SK-N-SH (cell line): ENCODE results near the gene PLA2G6. TPM values are rescaled to one million over a fixed set of nuclear protein-coding genes. Genes with fewer than 3 reads are reported as not detected.

Experiments used
- CTCF ChIA-PET: fragments of 300-600, 350-600 bp; formaldehyde crosslinking; extraction: SDS; loops from one replicate; lab custom pipeline; 2021; lab: Yijun Ruan, JAX
- POLR2A ChIA-PET: fragments of 350-600 bp; sonication (Branson Sonifier 250); formaldehyde crosslinking; extraction: SDS; loops from one replicate; lab custom pipeline; 2020; ENCODE audit warnings: antibody characterized with exemption, inconsistent platforms; lab: Yijun Ruan, JAX
- DNase-seq: peaks from one replicate; pipeline ENCODE4 v3.0.0; 2012
- H2AFZ ChIP-seq: fragments of 200-600 bp; sonication (generic); 2 replicates; pipeline ENCODE4 v1.8.1; 2016; ENCODE audit warnings: antibody characterized with exemption, mild to moderate bottlenecking, low read depth
- H3F3A ChIP-seq: fragments of 200-600 bp; sonication (generic); replicated peaks from 2 replicates; pipeline ENCODE3; 2016; ENCODE audit warnings: antibody characterized with exemption, mild to moderate bottlenecking; ENCODE audit not compliant: insufficient read depth
- H3K27ac ChIP-seq, 2 experiments: fragments of 200-500 bp in 1 of 2; fragments of 200-600 bp in 1 of 2; sonication (Bioruptor generic) in 1 of 2; sonication (generic), shearing (Covaris generic) in 1 of 2; 2 replicates each; pipeline versions ENCODE4 v1.5.1 to v1.6.1; 2014 to 2016; ENCODE audit warnings: low read depth in 2 of 2, inconsistent platforms in 1 of 2, low read length in 1 of 2, mild to moderate bottlenecking in 1 of 2, mixed read lengths in 1 of 2
- H3K27me3 ChIP-seq: fragments of 200-600 bp; sonication (generic), shearing (Covaris generic); 2 replicates; pipeline ENCODE4 v1.6.1; 2016; ENCODE audit warnings: mixed run types; ENCODE audit not compliant: insufficient read depth
- H3K36me3 ChIP-seq, 2 experiments: fragments of 200-500 bp in 1 of 2; fragments of 200-600 bp in 1 of 2; sonication (Bioruptor generic) in 1 of 2; sonication (generic) in 1 of 2; replicated peaks in 1 of 2; 2 replicates each; pipeline versions ENCODE3 to v1.5.1; 2014 to 2016; ENCODE audit warnings: low read length in 1 of 2, mild to moderate bottlenecking in 1 of 2; ENCODE audit not compliant: insufficient read depth in 2 of 2, control insufficient read depth in 1 of 2
- H3K4me1 ChIP-seq, 2 experiments: fragments of 200-500 bp in 1 of 2; fragments of 200-600 bp in 1 of 2; sonication (Bioruptor generic) in 1 of 2; sonication (generic), shearing (Covaris generic) in 1 of 2; 2 replicates each; pipeline versions ENCODE4 v1.5.1 to v1.6.1; 2014 to 2016; ENCODE audit warnings: low read depth in 1 of 2, low read length in 1 of 2, mixed run types in 1 of 2; ENCODE audit not compliant: insufficient read depth in 2 of 2, control insufficient read depth in 1 of 2
- H3K4me2 ChIP-seq: fragments of 200-600 bp; sonication (generic), shearing (Covaris generic); 2 replicates; pipeline ENCODE4 v1.6.1; 2017; ENCODE audit warnings: mixed run types
- H3K4me3 ChIP-seq, 2 experiments: fragments of 200-500 bp in 1 of 2; fragments of 200-600 bp in 1 of 2; sonication (Bioruptor generic) in 1 of 2; sonication (generic), shearing (Covaris generic) in 1 of 2; 2 replicates each; pipeline versions ENCODE4 v1.5.1 to v1.8.1; 2014 to 2016; ENCODE audit warnings: low read depth in 2 of 2, inconsistent platforms in 1 of 2, low read length in 1 of 2, mild to moderate bottlenecking in 1 of 2, mixed read lengths in 1 of 2, moderate library complexity in 1 of 2
- H3K79me2 ChIP-seq: fragments of 200-600 bp; sonication (generic); 2 replicates; pipeline ENCODE4 v1.8.1; 2017; ENCODE audit warnings: mild to moderate bottlenecking; ENCODE audit not compliant: insufficient read depth
- H3K9ac ChIP-seq: fragments of 200-600 bp; sonication (generic); 2 replicates; pipeline ENCODE4 v1.6.1; 2017; ENCODE audit warnings: mixed run types
- H3K9me2 ChIP-seq: fragments of 200-600 bp; sonication (generic); 2 replicates; pipeline ENCODE4 v1.6.1; 2017; ENCODE audit warnings: mixed run types
- H3K9me3 ChIP-seq: fragments of 200-600 bp; sonication (generic); 2 replicates; pipeline ENCODE4 v1.6.1; 2017; ENCODE audit warnings: mixed run types, mild to moderate bottlenecking, moderate library complexity
- H4K20me1 ChIP-seq: fragments of 200-600 bp; sonication (generic); 2 replicates; pipeline ENCODE4 v1.6.1; 2017; ENCODE audit warnings: mild to moderate bottlenecking, mixed run types; ENCODE audit not compliant: insufficient read depth
- CHD2 ChIP-seq: fragments of 150-350 bp; IDR thresholded peaks from 2 replicates; pipeline ENCODE4 v1.6.1; 2018; ENCODE audit warnings: low read length; ENCODE audit not compliant: partially characterized antibody
- CTCF ChIP-seq: fragments of 200-600 bp; sonication (generic); IDR thresholded peaks from 2 replicates; pipeline ENCODE4 v1.6.1; 2017; ENCODE audit warnings: antibody characterized with exemption, mild to moderate bottlenecking, moderate library complexity
- ELF1 ChIP-seq: IDR thresholded peaks from 2 replicates; pipeline ENCODE4 v1.4.0; 2012
- EZH2phosphoT487 ChIP-seq: fragments of 200-600 bp; sonication (generic); IDR thresholded peaks from 2 replicates; pipeline ENCODE4 v1.6.1; 2017; ENCODE audit warnings: low read depth, mixed run types, mild to moderate bottlenecking, antibody characterized with exemption, moderate library complexity, borderline replicate concordance
- FOSL2 ChIP-seq: IDR thresholded peaks from 2 replicates; pipeline ENCODE4 v1.4.0; 2012; ENCODE audit warnings: low read depth, mild to moderate bottlenecking, moderate library complexity, borderline replicate concordance
- FOXJ3 ChIP-seq: sonication (generic); formaldehyde crosslinking; IDR thresholded peaks from 2 replicates; pipeline ENCODE4 v1.5.1; 2020; ENCODE audit warnings: mild to moderate bottlenecking, missing genetic modification reagents
- GATA2 ChIP-seq: sonication (generic); formaldehyde crosslinking; IDR thresholded peaks from 2 replicates; pipeline ENCODE4 v1.5.0; 2020; ENCODE audit warnings: mild to moderate bottlenecking, missing genetic modification reagents
- IRF3 ChIP-seq: fragments of 150-350 bp; IDR thresholded peaks from 2 replicates; pipeline ENCODE4 v1.6.1; 2016; ENCODE audit warnings: mild to moderate bottlenecking, low read depth, low read length
- JUND ChIP-seq: IDR thresholded peaks from 2 replicates; pipeline ENCODE4 v1.4.0; 2012
- MEF2A ChIP-seq: IDR thresholded peaks from 2 replicates; pipeline ENCODE4 v1.4.0; 2012; ENCODE audit warnings: low read depth, borderline replicate concordance
- NFIC ChIP-seq: IDR thresholded peaks from 2 replicates; pipeline ENCODE4 v1.4.0; 2012; ENCODE audit warnings: borderline replicate concordance
- NRF1 ChIP-seq: IDR thresholded peaks from 2 replicates; pipeline ENCODE4 v1.6.1; 2012; ENCODE audit warnings: low read depth, mild to moderate bottlenecking, low read length
- RAD21 ChIP-seq: IDR thresholded peaks from 2 replicates; pipeline ENCODE4 v1.6.1; 2012; ENCODE audit warnings: mild to moderate bottlenecking, low read length
- RFX5 ChIP-seq: IDR thresholded peaks from 2 replicates; pipeline ENCODE4 v1.6.1; 2012; ENCODE audit warnings: mild to moderate bottlenecking, improper control_type of control experiment, low read length
- SMC3 ChIP-seq: IDR thresholded peaks from 2 replicates; pipeline ENCODE4 v1.6.1; 2012; ENCODE audit warnings: low read depth, low read length, improper control_type of control experiment
- TAF1 ChIP-seq: IDR thresholded peaks from 2 replicates; pipeline ENCODE4 v1.6.1; 2012; ENCODE audit warnings: low read depth, mild to moderate bottlenecking, low read length, moderate library complexity, borderline replicate concordance
- TCF12 ChIP-seq: IDR thresholded peaks from 2 replicates; pipeline ENCODE4 v1.4.0; 2012
- USF1 ChIP-seq: IDR thresholded peaks from 2 replicates; pipeline ENCODE4 v1.4.0; 2012; ENCODE audit warnings: low read depth, borderline replicate concordance
- WGBS: methylation state at CpG from one replicate; pipeline ENCODE4 v1.1.6; 2017; ENCODE audit warnings: low lambda C conversion rate; 5-methylcytosine and 5-hydroxymethylcytosine counted together
- polyA plus RNA-seq, 3 experiments: library from polyadenylated mRNA; depleted of rRNA; stranded (reverse); fragments of >200 nt; gene quantifications; 2 replicates each; pipeline ENCODE4 v1.2.3, GENCODE V29; 2012

PLA2G6 gene
- polyA plus RNA-seq, 1 of the 3 experiments (the other 2 are of a cell fraction): 10.5 TPM

GRCh38 chr22:38132794-38133193 is 48.8 kb downstream of the PLA2G6 start:
- H3K9ac ChIP-seq: no peak overlapping the region
- no CpG with 5 or more reads among the region's 28 CpGs for WGBS
- H3K4me1 ChIP-seq: no peaks in the 10 kb centered on the region
- H3K27me3 ChIP-seq: no peaks in the 10 kb centered on the region
- H3K27ac ChIP-seq: no peak overlapping the region
- H3F3A ChIP-seq: no peaks in the 10 kb centered on the region
- H3K4me2 ChIP-seq: no peak overlapping the region
- ChIA-PET POLR2A (no interaction called here), CTCF (interaction anchor here (1.3 kb wide), 1 partner anchor 18 kb away, joined by 4 read pairs; no protein-coding TSS in a partner anchor)
- H4K20me1 ChIP-seq: no peaks in the 10 kb centered on the region
- no peaks in the 10 kb centered on the region for H3K79me2 ChIP-seq
- H2AFZ ChIP-seq: no peak overlapping the region
- DNase-seq: no peak
- H3K4me3 ChIP-seq: no peak overlapping the region
- no peaks in the 10 kb centered on the region for H3K36me3 ChIP-seq
- no peaks in the 10 kb centered on the region for H3K9me3 ChIP-seq
- H3K9me2 ChIP-seq: no peaks in the 10 kb centered on the region
- TF ChIP-seq CHD2: no peak
- no peak for TF ChIP-seq MEF2A
- no peak for TF ChIP-seq FOSL2
- TF ChIP-seq IRF3: no peak
- TF ChIP-seq JUND: no peak
- TF ChIP-seq NRF1: no peak
- no peak for TF ChIP-seq EZH2phosphoT487
- no peak for TF ChIP-seq FOXJ3 (CRISPR knock-in tag)
- TF ChIP-seq TCF12: no peak
- TF ChIP-seq GATA2 (CRISPR knock-in tag): no peak

GRCh38 chr22:38132136-38132535 is 49.5 kb downstream of the PLA2G6 start:
- no peaks in the 10 kb centered on the region for H3K27me3 ChIP-seq
- H3K4me2 ChIP-seq: no peak overlapping the region
- no peaks in the 10 kb centered on the region for H3K79me2 ChIP-seq
- no peaks in the 10 kb centered on the region for H3K36me3 ChIP-seq
- POLR2A ChIA-PET: no interaction called here
- H3K9me3 ChIP-seq: no peaks in the 10 kb centered on the region
- CTCF ChIA-PET: no interaction called here
- no peak overlapping the region for H3K9ac ChIP-seq
- H3F3A ChIP-seq: no peaks in the 10 kb centered on the region
- no peaks in the 10 kb centered on the region for H3K4me1 ChIP-seq
- no peak overlapping the region for H3K4me3 ChIP-seq
- 90% methylated on average over 4 of the region's 7 CpGs for WGBS
- no peak for DNase-seq
- TF ChIP-seq NFIC: no peak
- TF ChIP-seq FOSL2: no peak
- no peak for TF ChIP-seq USF1
- TF ChIP-seq RAD21: no peak
- TF ChIP-seq CHD2: no peak
- no peak for TF ChIP-seq TAF1
- TF ChIP-seq SMC3: no peak
- TF ChIP-seq RFX5: no peak
- TF ChIP-seq ELF1: no peak
- TF ChIP-seq CTCF: no peak
- TF ChIP-seq NRF1: no peak
- TF ChIP-seq FOXJ3 (CRISPR knock-in tag): no peak
- no peak for TF ChIP-seq EZH2phosphoT487
- no peaks in the 10 kb centered on the region for H4K20me1 ChIP-seq
- H3K9me2 ChIP-seq: no peaks in the 10 kb centered on the region
- H2AFZ ChIP-seq: no peak overlapping the region
- no peak overlapping the region for H3K27ac ChIP-seq
